Hepatic stellate cell (primary cell): ENCODE data around the gene CYP2S1.

Experiments
- DNase-seq: peaks from one replicate; pipeline ENCODE4 v3.0.0; 2011; ENCODE audit warnings: low spot score

The CYP2S1 gene

GRCh38 chr19:41194157-41194552 is 1.1 kb downstream of the CYP2S1 start:
- DNase-seq: no peak

- DNase-seq: peak; percentile 47
Observed at GRCh38 chr19:41195675-41196497, 2.9 kb downstream of the CYP2S1 start.

- no peak for DNase-seq
Observed at GRCh38 chr19:41198559-41198958, 5.5 kb downstream of the CYP2S1 start.

- no peak for DNase-seq
Observed at GRCh38 chr19:41203371-41203770, 10.4 kb downstream of the CYP2S1 start.

- peak; percentile 84 for DNase-seq
Observed at GRCh38 chr19:41204338-41204737, 11.3 kb downstream of the CYP2S1 start.

GRCh38 chr19:41205995-41206394 is 13.0 kb downstream of the CYP2S1 start:
- no peak for DNase-seq

- DNase-seq: no peak
Observed at GRCh38 chr19:41206456-41206855, 13.4 kb downstream of the CYP2S1 start.

- DNase-seq: no peak
Observed at GRCh38 chr19:41206926-41207750, 14.1 kb downstream of the CYP2S1 start.

- no peak for DNase-seq
Observed at GRCh38 chr19:41214161-41214560, 21.1 kb downstream of the CYP2S1 start.

GRCh38 chr19:41217741-41218140 is 24.7 kb downstream of the CYP2S1 start:
- DNase-seq: no peak

GRCh38 chr19:41218249-41218614 is 25.2 kb downstream of the CYP2S1 start:
- no peak for DNase-seq

- DNase-seq: peak; percentile 91
Observed at GRCh38 chr19:41218615-41219507, 25.8 kb downstream of the CYP2S1 start, which contains the start of gene AXL. AXL (plus strand) TSS chr19:41219223; CDS start chr19:41219393, 170 bp downstream.

GRCh38 chr19:41219924-41220567 is 27.0 kb downstream of the CYP2S1 start:
- peak; percentile 92 for DNase-seq

- no peak for DNase-seq
Observed at GRCh38 chr19:41220811-41221210, 27.8 kb downstream of the CYP2S1 start.

GRCh38 chr19:41221514-41222205 is 28.6 kb downstream of the CYP2S1 start:
- no peak for DNase-seq

GRCh38 chr19:41222240-41222639 is 29.2 kb downstream of the CYP2S1 start:
- DNase-seq: no peak

- DNase-seq: peak; percentile 96
Observed at GRCh38 chr19:41223431-41224234, 30.6 kb downstream of the CYP2S1 start.

GRCh38 chr19:41224632-41225031 is 31.6 kb downstream of the CYP2S1 start:
- no peak for DNase-seq

- DNase-seq: peak; percentile 96
Observed at GRCh38 chr19:41225238-41226052, 32.4 kb downstream of the CYP2S1 start.
